ENCODE measurements around the gene IRF1.
"Not testable (repeated sequence)": the region's sequence is repeated elsewhere in the genome, so short reads cannot be mapped to it uniquely, and the experiment has no call there.

IRF1 gene

GRCh38 chr5:132526290-132526973 is 35.9 kb upstream of the IRF1 start:
- peak; percentile 56 for DNase-seq (ENCODE audit: low spot score)
- peak; percentile 56 for TF ChIP-seq CTCF (IDR thresholded peaks at IDR 0.05; ENCODE audit: extremely low read depth, missing control alignments)

- TF ChIP-seq CTCF (IDR thresholded peaks at IDR 0.05; ENCODE audit: extremely low read depth, missing control alignments) = no peak
- DNase-seq (ENCODE audit: low spot score) = peak; percentile 53
These were observed 34.7 kb upstream of the IRF1 start for GRCh38 chr5:132525299-132525724.

GRCh38 chr5:132524877-132525276 is 34.3 kb upstream of the IRF1 start:
- DNase-seq (ENCODE audit: low spot score) = not testable (repeated sequence)

- not testable (repeated sequence) for DNase-seq (ENCODE audit: low spot score)
These were observed 31.5 kb upstream of the IRF1 start for GRCh38 chr5:132522067-132522466.

GRCh38 chr5:132513618-132514336 is 23.2 kb upstream of the IRF1 start:
- not testable (repeated sequence) for DNase-seq (ENCODE audit: low spot score)

- DNase-seq (ENCODE audit: low spot score) = no peak
- no peak for TF ChIP-seq CTCF (IDR thresholded peaks at IDR 0.05; ENCODE audit: extremely low read depth, missing control alignments)
These were observed 19.5 kb upstream of the IRF1 start for GRCh38 chr5:132510076-132510475.

- peak; percentile 63 for DNase-seq (ENCODE audit: low spot score)
- peak; percentile 37 for TF ChIP-seq CTCF (IDR thresholded peaks at IDR 0.05; ENCODE audit: extremely low read depth, missing control alignments)
These were observed 15.6 kb upstream of the IRF1 start for GRCh38 chr5:132506094-132506692.

- no peak for TF ChIP-seq CTCF (IDR thresholded peaks at IDR 0.05; ENCODE audit: extremely low read depth, missing control alignments)
- DNase-seq (ENCODE audit: low spot score) = no peak
These were observed 15.1 kb upstream of the IRF1 start for GRCh38 chr5:132505641-132506040.

- no peak for TF ChIP-seq CTCF (IDR thresholded peaks at IDR 0.05; ENCODE audit: extremely low read depth, missing control alignments)
These were observed 14.2 kb upstream of the IRF1 start for GRCh38 chr5:132504746-132505145.

More at GRCh38 chr5:132504746-132505145, 14.2 kb upstream of the IRF1 start:
- DNase-seq (ENCODE audit: low spot score) = no peak

Measured in GM20000 (cell line).